Karpas-422 (cell line): ENCODE measurements around the gene TCF7L1. TPM values are rescaled to one million over a fixed set of nuclear protein-coding genes. Genes with fewer than 3 reads are reported as not detected.

ENCODE experiments used
- DNase-seq: peaks from one replicate; pipeline ENCODE4 v3.0.0-alpha.2; 2015
- H2AFZ ChIP-seq: fragments of 200-600 bp; sonication (generic); 2 replicates; pipeline ENCODE4 v1.6.1; 2014; ENCODE audit warnings: antibody characterized with exemption, low read length, mixed read lengths
- H3K27ac ChIP-seq: fragments of 200-600 bp; sonication (generic); 2 replicates; pipeline ENCODE4 v1.5.1; 2014; ENCODE audit warnings: mild to moderate bottlenecking, low read length, moderate library complexity
- H3K27me3 ChIP-seq: fragments of 200-600 bp; sonication (generic); 2 replicates; pipeline ENCODE4 v1.6.1; 2014; ENCODE audit warnings: low read length, mixed read lengths
- H3K36me3 ChIP-seq: fragments of 200-600 bp; sonication (generic); 2 replicates; pipeline ENCODE4 v1.6.1; 2014; ENCODE audit warnings: low read length, mixed read lengths; ENCODE audit not compliant: insufficient read depth
- H3K4me1 ChIP-seq: fragments of 200-600 bp; sonication (generic); 2 replicates; pipeline ENCODE4 v1.6.1; 2014; ENCODE audit warnings: mild to moderate bottlenecking, low read length, mixed read lengths
- H3K4me2 ChIP-seq: fragments of 200-600 bp; sonication (generic); 2 replicates; pipeline ENCODE4 v1.6.1; 2014; ENCODE audit warnings: low read length, low read depth, mild to moderate bottlenecking; ENCODE audit not compliant: poor library complexity, severe bottlenecking
- H3K4me3 ChIP-seq: fragments of 200-600 bp; sonication (generic); 2 replicates; pipeline ENCODE4 v1.5.1; 2014; ENCODE audit warnings: mild to moderate bottlenecking, antibody characterized with exemption, low read length, mixed read lengths
- H3K79me2 ChIP-seq: fragments of 200-600 bp; sonication (generic); 2 replicates; pipeline ENCODE4 v1.6.1; 2014; ENCODE audit warnings: mild to moderate bottlenecking, low read length, mixed read lengths
- H3K9ac ChIP-seq: fragments of 200-600 bp; sonication (generic); 2 replicates; pipeline ENCODE4 v1.6.0; 2014; ENCODE audit warnings: low read length
- H3K9me2 ChIP-seq: fragments of 200-600 bp; sonication (generic), shearing (Covaris generic); replicated peaks from 2 replicates; pipeline ENCODE4 v1.6.0; 2014; ENCODE audit warnings: mild to moderate bottlenecking, low read length, moderate library complexity; ENCODE audit not compliant: insufficient read depth
- H3K9me3 ChIP-seq: fragments of 300-700, 200-600 bp; sonication (generic); 2 replicates; pipeline ENCODE4 v1.6.1; 2014; ENCODE audit warnings: low read length, mixed read lengths
- H4K20me1 ChIP-seq: fragments of 200-600 bp; sonication (generic); 2 replicates; pipeline ENCODE4 v1.6.1; 2014; ENCODE audit warnings: mild to moderate bottlenecking, antibody characterized with exemption, low read length, low read depth; ENCODE audit not compliant: insufficient read depth
- total RNA-seq: library from RNA; depleted of rRNA; stranded (reverse); fragments of >200 nt; shearing (Covaris generic); gene quantifications from 2 replicates; pipeline ENCODE4 v1.2.3, GENCODE V29; 2014; ENCODE audit warnings: low replicate concordance

TCF7L1 gene
- total RNA-seq, 1 experiment from 2014 or later: not detected

DNA sequence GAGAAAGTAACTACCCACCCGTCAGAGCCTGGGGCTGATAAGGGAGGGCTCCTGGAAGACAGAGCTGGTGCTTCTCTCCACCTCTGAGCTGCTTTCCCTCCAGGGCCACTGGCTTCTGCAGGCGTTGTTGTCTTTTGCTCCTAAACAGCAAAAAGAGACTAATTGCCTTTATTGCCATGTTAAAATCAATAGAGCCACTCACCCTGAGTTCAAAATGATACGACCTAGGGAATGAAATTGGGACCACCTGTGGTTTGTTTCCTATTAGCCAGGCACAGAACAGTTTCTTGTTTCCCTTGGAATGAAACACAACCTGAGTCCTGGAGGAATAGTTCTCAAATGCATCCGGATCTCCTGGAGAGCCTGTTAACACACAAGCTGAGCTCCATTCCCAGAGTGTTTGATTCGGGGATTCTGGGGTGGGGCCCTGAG, 45.8 kb downstream of the TCF7L1 start:
- no peaks in the 10 kb centered on the region for H3K36me3 ChIP-seq
- no peaks in the 10 kb centered on the region for H3K4me1 ChIP-seq
- H3K27me3 ChIP-seq: no peaks in the 10 kb centered on the region
- H3K4me3 ChIP-seq: no peak overlapping the region
- H3K4me2 ChIP-seq: no peak overlapping the region
- H3K9me2 ChIP-seq: no peaks in the 10 kb centered on the region
- H3K27ac ChIP-seq: no peak overlapping the region
- no peaks in the 10 kb centered on the region for H4K20me1 ChIP-seq
- H3K9ac ChIP-seq: no peak overlapping the region
- H3K9me3 ChIP-seq: no peaks in the 10 kb centered on the region
- no peaks in the 10 kb centered on the region for H3K79me2 ChIP-seq
- H2AFZ ChIP-seq: no peak overlapping the region
- no peak for DNase-seq

DNA sequence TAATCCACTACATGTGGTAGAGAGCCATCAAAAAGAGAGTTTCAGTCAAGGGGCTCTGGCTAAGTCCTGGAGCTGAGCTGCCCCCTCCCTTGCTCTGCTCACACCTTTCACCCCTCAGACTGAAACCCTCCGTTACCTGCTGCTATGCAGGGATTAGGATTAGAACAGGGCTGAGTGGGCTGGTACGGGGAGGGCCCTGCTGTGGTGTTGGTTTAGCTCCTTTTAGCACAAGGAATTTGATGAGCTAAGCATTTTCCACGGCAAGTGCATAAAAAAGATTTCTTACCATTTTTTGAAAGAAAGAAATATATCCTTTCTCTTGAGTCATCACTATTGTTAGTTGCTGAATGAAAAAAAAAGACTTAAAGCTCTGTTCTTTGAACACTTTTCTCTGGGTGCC, 46.3 kb downstream of the TCF7L1 start:
- H3K4me1 ChIP-seq: no peaks in the 10 kb centered on the region
- no peaks in the 10 kb centered on the region for H3K9me2 ChIP-seq
- no peaks in the 10 kb centered on the region for H3K36me3 ChIP-seq
- H3K9ac ChIP-seq: no peak overlapping the region
- no peaks in the 10 kb centered on the region for H3K9me3 ChIP-seq
- H4K20me1 ChIP-seq: no peaks in the 10 kb centered on the region
- no peaks in the 10 kb centered on the region for H3K79me2 ChIP-seq
- no peak overlapping the region for H3K4me2 ChIP-seq
- no peaks in the 10 kb centered on the region for H3K27me3 ChIP-seq
- H2AFZ ChIP-seq: no peak overlapping the region
- DNase-seq: no peak
- no peak overlapping the region for H3K27ac ChIP-seq
- H3K4me3 ChIP-seq: no peak overlapping the region

DNA sequence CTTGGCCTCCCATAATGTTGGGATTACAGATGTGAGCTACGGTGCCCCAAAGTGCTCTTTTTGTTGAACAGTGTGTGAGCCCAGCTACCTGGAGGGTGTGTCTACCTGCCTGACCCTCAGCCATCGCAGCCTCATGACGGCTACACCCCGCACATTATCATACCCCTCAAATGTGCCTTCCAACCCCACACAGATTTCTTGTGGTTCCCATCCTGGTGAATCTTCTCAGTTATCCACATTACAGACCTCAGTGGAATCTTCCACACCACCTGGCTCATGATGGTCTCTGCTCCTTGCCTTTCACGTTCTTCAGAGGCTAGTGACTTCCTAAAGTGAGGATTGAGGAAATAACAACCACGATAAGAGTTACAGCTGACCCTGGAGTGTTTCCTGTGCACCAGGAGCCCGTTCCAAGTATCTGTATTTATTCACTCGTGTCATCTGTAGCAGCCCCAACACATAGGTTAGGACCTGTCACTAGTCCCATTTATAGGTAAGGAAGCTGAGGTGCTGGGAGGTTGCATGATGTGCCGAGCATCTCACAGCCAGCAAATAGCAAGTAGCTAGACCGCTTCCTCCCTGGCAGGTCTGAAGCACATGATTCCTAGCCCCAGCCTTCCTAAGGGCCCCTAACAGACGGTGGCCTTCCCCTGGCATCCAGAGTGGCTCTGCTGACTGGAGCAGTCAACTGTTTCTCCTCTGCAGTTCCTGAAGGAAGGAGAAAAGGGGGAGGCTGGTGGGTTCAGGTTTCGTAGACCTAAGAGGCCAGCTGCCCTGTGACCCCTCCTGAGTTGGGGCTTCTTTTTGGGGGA, 47.3 kb downstream of the TCF7L1 start:
- DNase-seq: no peak
- H3K4me2 ChIP-seq: no peak overlapping the region
- no peaks in the 10 kb centered on the region for H3K4me1 ChIP-seq
- H3K9ac ChIP-seq: no peak overlapping the region
- no peaks in the 10 kb centered on the region for H3K79me2 ChIP-seq
- no peaks in the 10 kb centered on the region for H4K20me1 ChIP-seq
- H3K27me3 ChIP-seq: no peaks in the 10 kb centered on the region
- H3K36me3 ChIP-seq: no peaks in the 10 kb centered on the region
- H3K9me3 ChIP-seq: no peaks in the 10 kb centered on the region
- no peak overlapping the region for H3K27ac ChIP-seq
- H3K9me2 ChIP-seq: no peaks in the 10 kb centered on the region
- no peak overlapping the region for H2AFZ ChIP-seq
- H3K4me3 ChIP-seq: no peak overlapping the region

DNA sequence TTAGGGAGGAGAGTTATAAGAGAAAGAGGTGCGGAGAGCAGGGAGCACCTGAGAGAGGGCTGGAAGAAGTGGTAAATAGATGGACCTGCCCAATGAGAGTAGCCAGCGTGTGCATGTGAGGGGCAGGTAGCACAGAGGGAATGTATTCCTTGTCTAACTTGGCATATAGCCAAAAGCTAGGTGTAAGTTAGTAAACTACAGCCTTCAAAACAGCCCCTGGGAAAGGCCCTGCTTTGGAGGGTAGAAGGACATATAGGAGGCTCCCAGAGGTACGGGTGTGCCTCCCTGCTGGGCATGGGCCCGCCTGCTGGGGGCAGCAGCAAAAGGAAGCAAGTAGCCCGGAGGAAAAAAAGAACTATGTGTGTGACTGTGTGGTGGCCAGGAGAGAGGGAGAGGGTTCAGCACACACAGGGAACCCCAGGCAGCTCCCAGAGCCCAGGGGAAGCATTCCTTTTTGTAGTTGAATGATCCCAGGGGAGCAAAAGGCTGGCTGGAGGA, 48.0 kb downstream of the TCF7L1 start:
- Histone ChIP-seq H4K20me1 (no peaks in the 10 kb centered on the region), H3K9ac (no peak overlapping the region), H3K27ac (no peak overlapping the region), H3K4me2 (no peak overlapping the region), H3K36me3 (no peaks in the 10 kb centered on the region), H2AFZ (no peak overlapping the region), H3K4me1 (no peaks in the 10 kb centered on the region), H3K79me2 (no peaks in the 10 kb centered on the region), H3K27me3 (no peaks in the 10 kb centered on the region), H3K9me2 (no peaks in the 10 kb centered on the region), H3K9me3 (no peaks in the 10 kb centered on the region), H3K4me3 (no peak overlapping the region)
- peak; percentile 47 for DNase-seq

DNA sequence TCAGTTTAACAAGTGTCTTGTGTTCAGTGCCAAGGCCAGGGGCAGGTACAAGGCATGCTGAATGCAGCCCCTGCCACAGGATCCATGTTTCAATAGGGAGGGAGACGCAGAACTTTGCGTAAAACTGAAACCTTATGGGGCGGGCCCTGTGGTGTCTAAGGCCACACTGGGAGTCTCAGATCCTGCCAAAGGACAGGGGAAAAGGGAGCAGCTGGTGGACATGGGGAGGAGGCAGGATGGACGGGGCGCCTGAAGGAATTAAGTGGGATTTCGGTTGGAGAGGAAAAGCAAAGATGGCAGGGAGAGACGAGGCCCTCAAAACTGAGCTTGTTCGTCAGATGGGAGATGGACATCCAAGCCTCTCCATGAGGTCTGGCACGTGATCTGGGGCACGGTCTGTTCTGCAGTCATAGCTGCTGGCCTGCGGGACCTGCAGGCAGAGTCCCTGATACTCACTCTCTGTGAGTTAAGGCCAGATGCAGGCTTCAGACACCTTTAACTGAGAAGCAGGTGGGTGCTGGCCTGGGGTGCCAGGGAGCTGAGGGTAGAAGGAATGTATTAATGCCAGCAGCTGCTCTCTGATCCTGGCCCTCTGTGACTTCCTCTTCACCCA, 48.8 kb downstream of the TCF7L1 start:
- no peaks in the 10 kb centered on the region for H3K79me2 ChIP-seq
- H3K9me2 ChIP-seq: no peaks in the 10 kb centered on the region
- H3K27me3 ChIP-seq: no peaks in the 10 kb centered on the region
- no peak for DNase-seq
- H3K4me2 ChIP-seq: no peak overlapping the region
- H3K4me3 ChIP-seq: no peak overlapping the region
- no peak overlapping the region for H3K27ac ChIP-seq
- no peak overlapping the region for H3K9ac ChIP-seq
- H4K20me1 ChIP-seq: no peaks in the 10 kb centered on the region
- H2AFZ ChIP-seq: no peak overlapping the region
- H3K36me3 ChIP-seq: no peaks in the 10 kb centered on the region
- H3K9me3 ChIP-seq: no peaks in the 10 kb centered on the region
- H3K4me1 ChIP-seq: no peaks in the 10 kb centered on the region

DNA sequence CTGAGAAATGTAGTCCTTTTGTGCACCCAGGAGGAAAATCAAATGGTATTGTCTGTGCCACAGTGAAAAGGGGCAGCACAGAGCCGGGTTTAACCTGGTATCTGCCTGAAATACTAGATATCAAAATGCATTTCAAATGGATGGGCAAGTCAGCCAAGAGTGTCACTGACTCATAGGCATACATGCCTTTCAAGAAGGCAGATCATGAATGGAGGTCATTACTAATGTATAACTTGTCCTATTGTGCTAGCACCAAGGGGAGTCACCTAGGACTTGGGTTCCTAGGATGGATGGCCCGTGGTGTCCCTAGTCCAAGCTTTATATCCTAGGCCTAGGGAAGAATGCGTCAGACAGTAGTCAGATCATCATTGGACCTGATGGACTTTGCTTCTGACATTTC, 49.9 kb downstream of the TCF7L1 start:
- no peaks in the 10 kb centered on the region for H3K9me2 ChIP-seq
- no peaks in the 10 kb centered on the region for H4K20me1 ChIP-seq
- H3K9ac ChIP-seq: no peak overlapping the region
- no peaks in the 10 kb centered on the region for H3K4me1 ChIP-seq
- no peak for DNase-seq
- H3K27me3 ChIP-seq: no peaks in the 10 kb centered on the region
- H3K79me2 ChIP-seq: no peaks in the 10 kb centered on the region
- no peaks in the 10 kb centered on the region for H3K36me3 ChIP-seq
- H3K4me3 ChIP-seq: no peak overlapping the region
- H3K27ac ChIP-seq: no peak overlapping the region
- no peak overlapping the region for H3K4me2 ChIP-seq
- H3K9me3 ChIP-seq: no peaks in the 10 kb centered on the region
- no peak overlapping the region for H2AFZ ChIP-seq

DNA sequence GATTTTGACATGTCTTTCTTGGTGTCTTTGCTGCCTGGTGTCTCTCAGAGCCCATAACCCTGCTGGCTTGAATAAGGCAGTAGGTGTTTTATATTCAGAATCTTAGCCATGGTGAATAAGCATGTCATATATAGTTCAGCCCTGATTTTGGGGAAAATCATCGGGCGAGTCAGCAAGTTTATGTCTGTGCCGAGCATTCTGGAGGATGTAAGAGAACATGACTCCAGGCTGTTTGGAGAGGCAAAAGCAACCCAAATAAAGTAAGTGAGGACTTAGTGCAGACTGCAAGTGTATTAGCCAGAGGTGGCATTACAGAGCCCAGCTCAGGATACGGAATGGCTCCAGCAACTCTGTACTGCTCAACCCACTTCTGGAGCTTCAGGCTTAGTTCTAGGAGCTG, 50.3 kb downstream of the TCF7L1 start:
- H3K4me3 ChIP-seq: no peak overlapping the region
- H3K9me2 ChIP-seq: no peaks in the 10 kb centered on the region
- no peak overlapping the region for H2AFZ ChIP-seq
- H3K4me1 ChIP-seq: no peaks in the 10 kb centered on the region
- no peaks in the 10 kb centered on the region for H4K20me1 ChIP-seq
- H3K79me2 ChIP-seq: no peaks in the 10 kb centered on the region
- no peak overlapping the region for H3K27ac ChIP-seq
- no peak for DNase-seq
- H3K4me2 ChIP-seq: no peak overlapping the region
- H3K36me3 ChIP-seq: no peaks in the 10 kb centered on the region
- no peaks in the 10 kb centered on the region for H3K27me3 ChIP-seq
- no peak overlapping the region for H3K9ac ChIP-seq
- no peaks in the 10 kb centered on the region for H3K9me3 ChIP-seq

DNA sequence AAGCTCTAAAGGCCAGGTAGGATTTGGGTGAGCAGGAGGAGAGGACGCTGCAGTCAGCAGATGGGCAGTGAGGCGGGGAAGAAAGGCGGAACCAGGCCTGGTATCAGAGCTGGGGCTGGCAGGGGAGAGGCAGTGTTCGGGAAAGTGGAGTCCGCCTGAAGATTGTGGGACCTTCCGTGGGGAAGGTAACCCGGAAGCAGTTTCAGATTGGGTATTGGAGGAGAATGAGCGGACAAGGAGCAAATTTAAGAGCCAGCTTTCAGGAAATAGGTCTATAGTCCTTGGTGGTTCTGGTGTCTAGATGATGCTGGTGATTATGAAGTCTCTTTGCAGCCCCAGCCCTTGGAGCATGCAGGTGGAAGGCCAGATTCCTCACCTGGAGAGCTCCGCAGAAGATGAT, 51.0 kb downstream of the TCF7L1 start:
- Histone ChIP-seq H3K9me2 (no peaks in the 10 kb centered on the region), H3K9ac (no peak overlapping the region), H3K4me2 (no peak overlapping the region), H3K79me2 (no peaks in the 10 kb centered on the region), H3K9me3 (no peaks in the 10 kb centered on the region), H3K4me3 (no peak overlapping the region), H4K20me1 (no peaks in the 10 kb centered on the region), H3K4me1 (no peaks in the 10 kb centered on the region), H2AFZ (no peak overlapping the region), H3K27ac (no peak overlapping the region), H3K36me3 (no peaks in the 10 kb centered on the region), H3K27me3 (no peaks in the 10 kb centered on the region)
- DNase-seq: no peak
